ENCODE results near the gene SHB. TPM values are rescaled to one million over a fixed set of nuclear protein-coding genes. Genes with fewer than 3 reads are reported as not detected.

The SHB gene
- total RNA-seq, 1 donor from 2014 or later, result 1.1 TPM

GRCh38 chr9:38051780-38052546, 17.1 kb downstream of the SHB start:
- Histone ChIP-seq H3K4me1 (peaks cover 12% of the 10 kb centered on the region), H2AFZ (replicated peaks) (no peak overlapping the region), H3K36me3 (no peaks in the 10 kb centered on the region), H3K9me3 (ENCODE audit: low read depth) (no peaks in the 10 kb centered on the region), H3K9ac (no peak overlapping the region), H3K27ac (no peak overlapping the region), H3F3A (ENCODE audit: low read depth) (peaks cover 19% of the 10 kb centered on the region), H3K4me2 (no peak overlapping the region), H4K20me1 (ENCODE audit: low read depth) (no peaks in the 10 kb centered on the region), H3K79me2 (ENCODE audit: low read depth) (no peaks in the 10 kb centered on the region), H3K4me3 (no peak overlapping the region), H3K27me3 (no peaks in the 10 kb centered on the region)
- no peak for TF ChIP-seq EZH2 (IDR thresholded peaks at IDR 0.05)
- TF ChIP-seq EZH2phosphoT487 (IDR thresholded peaks at IDR 0.05), result no peak
- TF ChIP-seq CTCF (IDR thresholded peaks at IDR 0.05), result no peak
- H3K4me1 Mint-ChIP-seq, result peaks cover 22% of the 10 kb centered on the region
- H3K4me3 Mint-ChIP-seq, result no peak overlapping the region
- no peaks in the 10 kb centered on the region for H3K9me3 Mint-ChIP-seq
- peaks cover 1% of the 10 kb centered on the region for H3K36me3 Mint-ChIP-seq
- peaks cover 2% of the 10 kb centered on the region for H3K27me3 Mint-ChIP-seq (ENCODE audit: insufficient read depth, low read depth)
- no peak for DNase-seq (ENCODE audit: low spot score)
- peak overlapping the region; percentile 9 for H3K27ac Mint-ChIP-seq

GRCh38 chr9:38048316-38048969, 20.6 kb downstream of the SHB start:
- Mint-ChIP-seq H3K36me3 (peaks cover 1% of the 10 kb centered on the region), H3K27me3 (ENCODE audit: insufficient read depth, low read depth) (peaks cover 4% of the 10 kb centered on the region), H3K27ac (peak overlapping the region; percentile 30), H3K9me3 (no peaks in the 10 kb centered on the region), H3K4me3 (no peak overlapping the region), H3K4me1 (peaks cover 33% of the 10 kb centered on the region)
- peaks cover 19% of the 10 kb centered on the region for H3F3A ChIP-seq (ENCODE audit: low read depth)
- H3K27ac ChIP-seq, result no peak overlapping the region
- peak overlapping the region; percentile 68 for H3K4me2 ChIP-seq
- H3K9me3 ChIP-seq (ENCODE audit: low read depth), result no peaks in the 10 kb centered on the region
- no peak overlapping the region for H3K4me3 ChIP-seq
- no peaks in the 10 kb centered on the region for H4K20me1 ChIP-seq (ENCODE audit: low read depth)
- H3K79me2 ChIP-seq (ENCODE audit: low read depth), result peaks cover 4% of the 10 kb centered on the region
- H3K9ac ChIP-seq, result no peak overlapping the region
- no peak for TF ChIP-seq EZH2phosphoT487 (IDR thresholded peaks at IDR 0.05)
- no peak for TF ChIP-seq EZH2 (IDR thresholded peaks at IDR 0.05)
- TF ChIP-seq CTCF (IDR thresholded peaks at IDR 0.05), result no peak
- no peak for DNase-seq (ENCODE audit: low spot score)
- no peaks in the 10 kb centered on the region for H3K36me3 ChIP-seq
- no peak overlapping the region for H2AFZ ChIP-seq (replicated peaks)
- peaks cover 20% of the 10 kb centered on the region for H3K4me1 ChIP-seq
- no peaks in the 10 kb centered on the region for H3K27me3 ChIP-seq

- Histone ChIP-seq H3K79me2 (ENCODE audit: low read depth) (peaks cover 4% of the 10 kb centered on the region), H3K4me2 (peak overlapping the region; percentile 68), H3K9ac (no peak overlapping the region), H3K9me3 (ENCODE audit: low read depth) (no peaks in the 10 kb centered on the region), H3K27me3 (no peaks in the 10 kb centered on the region), H3K4me3 (peak overlapping the region; percentile 5), H4K20me1 (ENCODE audit: low read depth) (no peaks in the 10 kb centered on the region), H3K27ac (no peak overlapping the region), H3K4me1 (peaks cover 20% of the 10 kb centered on the region), H3F3A (ENCODE audit: low read depth) (peaks cover 19% of the 10 kb centered on the region), H3K36me3 (no peaks in the 10 kb centered on the region), H2AFZ (replicated peaks) (peak overlapping the region; percentile 41)
- H3K36me3 Mint-ChIP-seq, result peaks cover 1% of the 10 kb centered on the region
- DNase-seq (ENCODE audit: low spot score), result peak; percentile 68
- no peaks in the 10 kb centered on the region for H3K9me3 Mint-ChIP-seq
- peaks cover 3% of the 10 kb centered on the region for H3K27me3 Mint-ChIP-seq (ENCODE audit: insufficient read depth, low read depth)
- H3K27ac Mint-ChIP-seq, result peak overlapping the region; percentile 50
- no peak for TF ChIP-seq EZH2 (IDR thresholded peaks at IDR 0.05)
- no peak for TF ChIP-seq EZH2phosphoT487 (IDR thresholded peaks at IDR 0.05)
- no peak for TF ChIP-seq CTCF (IDR thresholded peaks at IDR 0.05)
- H3K4me3 Mint-ChIP-seq, result peak overlapping the region; percentile 72
- peaks cover 40% of the 10 kb centered on the region for H3K4me1 Mint-ChIP-seq
Observed at GRCh38 chr9:38047301-38048251, 21.5 kb downstream of the SHB start.
